BLaER1 (cell line): ENCODE measurements around the gene PPP1R2.
"Not testable (repeated sequence)": the region's sequence is repeated elsewhere in the genome, so short reads cannot be mapped to it uniquely, and the experiment has no call there.

Source experiments
- H3K27ac ChIP-seq: shearing (Covaris generic); formaldehyde crosslinking; 2 replicates; pipeline ENCODE4 v1.8.1; 2022
- H3K27me3 ChIP-seq: shearing (Covaris generic); formaldehyde crosslinking; 2 replicates; pipeline ENCODE4 v1.8.1; 2022
- H3K36me3 ChIP-seq: shearing (Covaris generic); formaldehyde crosslinking; 2 replicates; pipeline ENCODE4 v1.8.1; 2022
- H3K4me1 ChIP-seq: shearing (Covaris generic); formaldehyde crosslinking; 2 replicates; pipeline ENCODE4 v1.8.1; 2022
- H3K4me2 ChIP-seq: shearing (Covaris generic); formaldehyde crosslinking; 2 replicates; pipeline ENCODE4 v1.8.1; 2022
- H3K4me3 ChIP-seq: shearing (Covaris generic); formaldehyde crosslinking; 2 replicates; pipeline ENCODE4 v1.8.1; 2022
- H3K9ac ChIP-seq: shearing (Covaris generic); formaldehyde crosslinking; 2 replicates; pipeline ENCODE4 v1.8.1; 2022
- H3K9me3 ChIP-seq: shearing (Covaris generic); formaldehyde crosslinking; 2 replicates; pipeline ENCODE4 v1.8.1; 2022
- H4K20me1 ChIP-seq: shearing (Covaris generic); formaldehyde crosslinking; 2 replicates; pipeline ENCODE4 v1.8.1; 2022
- Cebpa-rat ChIP-seq: shearing (Covaris generic); IDR thresholded peaks from 2 replicates; pipeline ENCODE4 v1.8.1; 2022

The PPP1R2 gene

DNA sequence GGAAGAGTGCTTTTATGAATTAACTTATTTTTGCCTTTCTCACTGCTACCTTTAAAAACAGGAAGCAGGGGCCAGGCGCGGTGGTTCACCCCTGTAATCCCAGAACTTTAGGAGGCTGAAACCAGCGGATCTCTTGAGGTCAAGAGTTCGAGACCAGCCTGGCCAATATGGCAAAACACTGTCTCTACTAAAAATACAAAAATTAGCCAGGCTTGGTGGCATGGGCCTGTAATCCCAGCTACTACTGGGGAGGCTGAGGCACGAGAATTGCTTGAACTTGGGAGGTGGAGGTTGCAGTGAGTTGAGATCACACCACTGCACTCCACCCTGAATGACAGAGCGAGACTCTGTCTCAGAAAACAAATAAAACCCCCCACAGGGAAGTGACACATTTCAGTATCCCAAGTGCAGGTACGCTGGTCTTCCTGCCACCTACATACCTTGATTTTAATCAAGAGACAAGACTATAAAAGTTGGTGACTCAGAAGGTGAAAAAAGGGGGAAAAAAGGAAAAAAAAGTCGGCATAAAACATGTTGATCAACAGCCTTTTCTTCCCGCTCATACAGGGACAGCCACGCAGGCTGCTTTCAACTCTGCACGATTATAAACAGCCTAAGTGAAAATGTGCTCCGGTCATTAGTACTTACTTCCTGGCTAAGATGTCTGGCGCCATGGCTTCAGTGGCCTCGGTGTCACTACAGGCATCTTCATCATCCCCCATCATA is 18.8 kb downstream of the PPP1R2 start:
- Histone ChIP-seq H3K4me3 (no peak overlapping the region), H3K27ac (no peak overlapping the region), H3K9ac (no peak overlapping the region), H4K20me1 (peaks cover 23% of the 10 kb centered on the region), H3K9me3 (no peaks in the 10 kb centered on the region), H3K27me3 (no peaks in the 10 kb centered on the region), H3K36me3 (peaks cover 51% of the 10 kb centered on the region), H3K4me2 (no peak overlapping the region), H3K4me1 (no peaks in the 10 kb centered on the region)
- no peak for TF ChIP-seq Cebpa-rat

GRCh38 chr3:195522254-195523023 is 20.7 kb downstream of the PPP1R2 start:
- H3K36me3 ChIP-seq = peaks cover 46% of the 10 kb centered on the region
- H3K4me1 ChIP-seq = no peaks in the 10 kb centered on the region
- H3K4me3 ChIP-seq = no peak overlapping the region
- H3K27me3 ChIP-seq = no peaks in the 10 kb centered on the region
- no peak overlapping the region for H3K9ac ChIP-seq
- no peaks in the 10 kb centered on the region for H3K9me3 ChIP-seq
- no peak for TF ChIP-seq Cebpa-rat
- H3K27ac ChIP-seq = no peak overlapping the region
- H4K20me1 ChIP-seq = peaks cover 18% of the 10 kb centered on the region
- H3K4me2 ChIP-seq = no peak overlapping the region

DNA sequence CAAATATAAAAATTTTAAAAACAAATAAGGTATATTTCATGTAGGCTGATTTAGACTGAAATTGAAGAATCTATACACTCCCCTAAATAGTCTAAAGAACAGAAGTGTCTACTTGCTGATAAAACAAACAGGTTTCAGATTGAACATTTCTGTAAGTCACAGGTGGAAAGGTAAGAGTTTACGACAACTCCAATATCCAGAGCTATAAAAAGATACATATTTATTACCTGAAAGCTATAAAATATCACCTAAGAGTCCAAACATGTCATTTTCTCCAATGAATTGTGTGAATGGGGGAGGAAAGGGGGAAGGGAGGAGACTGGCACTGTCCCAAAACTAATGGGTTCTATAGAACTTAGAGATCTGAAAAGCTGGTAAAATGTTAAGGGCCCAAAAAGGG is 26.1 kb downstream of the PPP1R2 start:
- H3K4me1 ChIP-seq = peaks cover 2% of the 10 kb centered on the region; the same call in 1 of the 2 replicates
- H3K9me3 ChIP-seq = no peaks in the 10 kb centered on the region
- TF ChIP-seq Cebpa-rat = no peak
- H4K20me1 ChIP-seq = no peaks in the 10 kb centered on the region
- H3K9ac ChIP-seq = no peak overlapping the region
- H3K4me2 ChIP-seq = no peak overlapping the region
- H3K27ac ChIP-seq = no peak overlapping the region
- peaks cover 58% of the 10 kb centered on the region for H3K36me3 ChIP-seq
- no peak overlapping the region for H3K4me3 ChIP-seq
- H3K27me3 ChIP-seq = no peaks in the 10 kb centered on the region

DNA sequence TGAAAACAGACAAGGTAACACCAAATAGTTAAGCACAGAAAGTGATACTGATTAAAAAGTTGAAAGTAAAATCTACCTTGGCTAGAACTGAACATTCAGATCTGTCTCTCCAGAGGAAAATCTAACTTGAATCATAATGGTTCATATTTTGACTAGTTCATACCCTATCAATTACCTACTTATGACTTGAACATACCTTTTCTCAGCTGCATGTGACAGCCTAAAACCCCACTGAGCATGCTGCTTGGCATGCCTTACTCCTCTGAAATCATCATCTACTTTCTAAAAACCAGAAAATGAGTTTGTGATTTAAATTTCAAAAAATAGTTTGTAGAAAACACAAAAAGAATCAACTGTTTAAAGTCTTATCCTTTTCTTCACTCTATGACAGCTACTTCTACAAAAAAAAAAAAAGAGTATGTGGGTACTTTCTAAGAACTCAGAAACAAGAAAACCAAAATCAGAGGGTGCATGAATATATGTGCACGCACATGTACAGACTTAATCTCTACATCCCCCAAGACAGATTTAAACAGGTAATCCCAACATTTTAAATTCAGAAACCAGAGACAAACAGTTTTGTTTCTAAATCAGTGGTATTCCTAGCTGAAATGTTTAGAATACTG is 28.4 kb downstream of the PPP1R2 start:
- H3K36me3 ChIP-seq = peaks cover 52% of the 10 kb centered on the region
- H3K27ac ChIP-seq = not testable (repeated sequence)

GRCh38 chr3:195512798-195513345 is 30.3 kb downstream of the PPP1R2 start:
- H4K20me1 ChIP-seq = no peaks in the 10 kb centered on the region
- H3K4me1 ChIP-seq = peaks cover 12% of the 10 kb centered on the region
- no peak overlapping the region for H3K27ac ChIP-seq
- H3K9ac ChIP-seq = no peak overlapping the region
- peaks cover 49% of the 10 kb centered on the region for H3K36me3 ChIP-seq
- no peak overlapping the region for H3K4me2 ChIP-seq
- H3K4me3 ChIP-seq = no peak overlapping the region
- H3K9me3 ChIP-seq = no peaks in the 10 kb centered on the region
- no peaks in the 10 kb centered on the region for H3K27me3 ChIP-seq
- TF ChIP-seq Cebpa-rat = no peak

More for the DNA sequence above, 28.4 kb downstream of the PPP1R2 start:
- not testable (repeated sequence) for H3K4me2 ChIP-seq, H3K27me3 ChIP-seq, H3K9me3 ChIP-seq, H4K20me1 ChIP-seq, H3K9ac ChIP-seq, H3K4me3 ChIP-seq
- H3K4me1 ChIP-seq = peaks cover 12% of the 10 kb centered on the region

DNA sequence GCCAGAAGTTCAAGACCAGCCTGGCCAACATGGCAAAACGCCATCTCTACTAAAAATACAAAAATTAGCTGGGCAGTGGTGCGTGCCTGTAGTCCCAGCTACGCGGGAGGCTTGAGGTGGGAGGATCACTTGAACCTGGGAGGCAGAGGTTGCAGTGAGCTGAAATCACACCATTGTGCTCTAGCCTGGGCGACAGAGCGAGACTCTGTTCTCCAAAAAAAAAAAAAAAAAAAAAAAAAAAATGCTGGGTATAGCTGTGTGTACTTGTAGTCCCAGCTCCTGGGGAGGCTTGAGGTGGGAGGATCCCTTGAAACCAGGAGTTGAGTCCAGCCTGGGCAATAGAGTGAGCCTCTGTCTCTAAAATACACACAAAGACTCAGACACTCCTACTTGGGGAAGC is 32.0 kb downstream of the PPP1R2 start:
- Histone ChIP-seq H3K9ac (no peak overlapping the region), H4K20me1 (no peaks in the 10 kb centered on the region), H3K4me3 (no peak overlapping the region), H3K9me3 (no peaks in the 10 kb centered on the region), H3K36me3 (peaks cover 38% of the 10 kb centered on the region), H3K27ac (no peak overlapping the region), H3K27me3 (no peaks in the 10 kb centered on the region), H3K4me1 (peaks cover 12% of the 10 kb centered on the region), H3K4me2 (peak overlapping the region; percentile 25)
- no peak for TF ChIP-seq Cebpa-rat

GRCh38 chr3:195508185-195508584 is 34.9 kb downstream of the PPP1R2 start:
- Histone ChIP-seq H3K27me3 (no peaks in the 10 kb centered on the region), H3K9ac (no peak overlapping the region), H3K4me3 (no peak overlapping the region), H3K36me3 (peaks cover 19% of the 10 kb centered on the region), H3K4me1 (peaks cover 12% of the 10 kb centered on the region), H3K9me3 (no peaks in the 10 kb centered on the region), H3K4me2 (no peak overlapping the region), H3K27ac (no peak overlapping the region), H4K20me1 (no peaks in the 10 kb centered on the region)
- TF ChIP-seq Cebpa-rat = no peak

DNA sequence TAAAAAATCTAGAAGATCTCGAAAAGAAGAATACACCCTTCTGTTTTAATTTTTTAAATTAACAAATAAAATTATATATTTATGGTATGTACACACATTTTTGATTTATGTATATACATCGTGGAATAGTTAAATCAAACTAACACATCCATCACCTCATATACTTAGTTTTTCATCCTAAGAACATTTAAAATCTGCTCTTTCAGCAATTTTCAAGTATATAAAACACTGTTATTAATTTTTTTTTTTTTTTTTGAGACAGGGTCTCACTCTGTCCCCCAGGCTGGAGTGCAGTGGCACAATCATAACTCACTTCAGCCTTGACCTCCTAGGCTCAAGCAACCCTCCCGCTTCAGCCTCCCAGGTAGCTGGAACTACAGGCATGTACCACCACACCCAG is 67.5 kb downstream of the PPP1R2 start:
- no peak for TF ChIP-seq Cebpa-rat
- no peaks in the 10 kb centered on the region for H3K27me3 ChIP-seq
- no peaks in the 10 kb centered on the region for H3K36me3 ChIP-seq
- H3K9me3 ChIP-seq = no peaks in the 10 kb centered on the region
- no peak overlapping the region for H3K27ac ChIP-seq
- H4K20me1 ChIP-seq = no peaks in the 10 kb centered on the region
- H3K4me2 ChIP-seq = no peak overlapping the region
- H3K9ac ChIP-seq = no peak overlapping the region
- no peak overlapping the region for H3K4me3 ChIP-seq
- H3K4me1 ChIP-seq = no peaks in the 10 kb centered on the region

- H4K20me1 ChIP-seq, H3K36me3 ChIP-seq, H3K9me3 ChIP-seq, H3K4me3 ChIP-seq, H3K4me2 ChIP-seq, H3K4me1 ChIP-seq, H3K9ac ChIP-seq, H3K27me3 ChIP-seq, H3K27ac ChIP-seq: not testable (repeated sequence)
These were observed 68.0 kb downstream of the PPP1R2 start for GRCh38 chr3:195475116-195475515.

- Histone ChIP-seq H3K4me2 (no peak overlapping the region), H3K4me3 (no peak overlapping the region), H4K20me1 (no peaks in the 10 kb centered on the region), H3K9ac (no peak overlapping the region), H3K36me3 (no peaks in the 10 kb centered on the region), H3K27me3 (no peaks in the 10 kb centered on the region), H3K9me3 (peaks cover 24% of the 10 kb centered on the region), H3K4me1 (no peaks in the 10 kb centered on the region), H3K27ac (no peak overlapping the region)
- no peak for TF ChIP-seq Cebpa-rat
These were observed 74.3 kb downstream of the PPP1R2 start for GRCh38 chr3:195468841-195469240.
